Upper lobe of left lung (tissue), 6 donors: Measurements from ENCODE around the gene PGRMC2. TPM values are rescaled to one million over a fixed set of nuclear protein-coding genes. Genes with fewer than 3 reads are reported as not detected.

ENCODE experiments used
- ATAC-seq, 2 donors: fragments of 200-7000 bp; cut with Tn5 transposase; one replicate each; pipeline ENCODE4 v1.9.1; 2022; ENCODE audit warnings: mild to moderate bottlenecking in 2 of 2, moderate library complexity in 2 of 2; ENCODE audit not compliant: low FRiP score in 2 of 2
- DNase-seq, 2 donors: peaks; one replicate each; pipeline ENCODE4 v3.0.0-alpha.2; 2019 to 2020
- H3K27ac ChIP-seq, 4 donors: fragments of 200-600 bp; sonication (generic); one replicate each; pipeline ENCODE4 v1.5.1; 2016 to 2019
- H3K27me3 ChIP-seq, 4 donors: fragments of 200-600 bp; sonication (generic); one replicate each; pipeline ENCODE4 v1.5.1; 2017 to 2019
- H3K36me3 ChIP-seq, 4 donors: fragments of 200-600 bp; sonication (generic); one replicate each; pipeline ENCODE4 v1.5.1; 2016 to 2019
- H3K4me1 ChIP-seq, 4 donors: fragments of 200-600 bp; sonication (generic); one replicate each; pipeline ENCODE4 v1.5.1; 2018 to 2019
- H3K4me3 ChIP-seq, 4 donors: fragments of 200-600 bp; sonication (generic); one replicate each; pipeline ENCODE4 v1.5.1; 2017 to 2019; ENCODE audit warnings: mild to moderate bottlenecking in 2 of 4, moderate library complexity in 1 of 4
- H3K9me3 ChIP-seq, 4 donors: fragments of 200-600 bp; sonication (generic); one replicate each; pipeline ENCODE4 v1.5.1; 2018 to 2019
- EP300 ChIP-seq, 4 donors: sonication (generic); formaldehyde crosslinking; IDR thresholded peaks; one replicate each; pipeline ENCODE4 v1.5.1; 2017; ENCODE audit warnings: antibody characterized with exemption in 4 of 4, control low read depth in 2 of 4
- POLR2A ChIP-seq, 4 donors: fragments of 450-650 bp; IDR thresholded peaks; one replicate each; pipeline ENCODE4 v1.5.1; 2016 to 2017; ENCODE audit warnings: antibody characterized with exemption in 4 of 4, mild to moderate bottlenecking in 2 of 4
- POLR2AphosphoS5 ChIP-seq, 2 donors: sonication (generic); formaldehyde crosslinking; IDR thresholded peaks; one replicate each; pipeline ENCODE4 v1.5.1; 2017; ENCODE audit warnings: antibody characterized with exemption in 2 of 2
- WGBS, 2 donors: methylation state at CpG; one replicate each; pipeline ENCODE4 v1.1.5; 2017 to 2018; 5-methylcytosine and 5-hydroxymethylcytosine counted together
- total RNA-seq, 6 donors: library from RNA; depleted of rRNA in 4 of 6; stranded (reverse); fragments of >200 nt in 4 of 6; gene quantifications; one replicate each; pipeline versions ENCODE4 v1.1.0 to v1.2.1, GENCODE V29; 2016 to 2021
- TF ChIP-seq, protein P1 (sequence below), 6 experiments: fragments of 450-650 bp in 4 of 6; fragments of 200-600 bp in 2 of 6; sonication (generic) in 2 of 6; IDR thresholded peaks; one replicate each; pipeline ENCODE4 v1.5.1; 2016 to 2019; ENCODE audit warnings: antibody characterized with exemption in 6 of 6
- donor health status: DM: no; HTN: no; CAD: no; lungs with moderate emphysema.
- donor health status: DM: no; HTN: yes; CAD: no; lungs with severe emphysema.

Gene PGRMC2
- total RNA-seq, 6 donors from 2014 or later = 6.3 to 56.0 (median 36.5) TPM

DNA sequence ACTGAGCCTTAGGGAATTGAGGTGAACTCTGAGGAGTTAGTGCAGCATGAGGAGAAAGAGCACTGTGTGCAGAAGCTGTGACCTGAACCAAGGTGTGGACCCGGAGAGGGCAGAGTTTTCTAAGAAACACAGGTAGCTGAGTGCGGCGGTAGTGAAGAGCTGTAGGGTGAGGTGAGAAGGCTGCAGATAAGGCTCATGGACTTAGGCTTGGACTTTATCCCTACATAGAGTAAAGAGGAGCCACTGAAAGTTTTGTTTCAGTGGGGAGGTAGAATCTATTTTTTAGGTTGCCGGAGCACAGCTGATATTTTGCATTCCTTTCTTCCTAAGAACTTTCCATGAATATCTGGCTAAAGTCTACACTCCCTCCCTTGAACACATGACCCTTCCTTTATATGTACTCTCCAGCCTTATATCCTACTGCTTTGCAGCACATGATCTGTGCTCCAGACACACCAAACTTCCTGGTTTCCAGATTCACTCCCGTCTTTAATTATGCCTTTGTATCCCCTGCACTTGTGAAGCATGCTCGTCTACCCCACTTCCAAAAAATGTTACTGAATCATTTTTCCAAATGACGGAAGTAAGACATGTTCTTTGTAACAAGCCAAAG lies 10.6 kb upstream of the PGRMC2 start:
- peaks cover 0 to 4% (median 0%) of the 10 kb centered on the region in 4 donors for H3K4me1 ChIP-seq
- H3K4me3 ChIP-seq = no peak overlapping the region
- no peaks in the 10 kb centered on the region for H3K36me3 ChIP-seq
- WGBS, 2 donors = 95 to 96% methylated on average over 7 of the region's 7 CpGs
- DNase-seq = no peak
- H3K9me3 ChIP-seq = no peaks in the 10 kb centered on the region
- H3K27me3 ChIP-seq = no peaks in the 10 kb centered on the region
- H3K27ac ChIP-seq = no peak overlapping the region
- no peak for TF ChIP-seq POLR2A (IDR thresholded peaks at IDR 0.05)
- TF ChIP-seq EP300 (IDR thresholded peaks at IDR 0.05) = no peak
- no peak for TF ChIP-seq POLR2AphosphoS5 (IDR thresholded peaks at IDR 0.05)
- TF ChIP-seq, protein P1, sequence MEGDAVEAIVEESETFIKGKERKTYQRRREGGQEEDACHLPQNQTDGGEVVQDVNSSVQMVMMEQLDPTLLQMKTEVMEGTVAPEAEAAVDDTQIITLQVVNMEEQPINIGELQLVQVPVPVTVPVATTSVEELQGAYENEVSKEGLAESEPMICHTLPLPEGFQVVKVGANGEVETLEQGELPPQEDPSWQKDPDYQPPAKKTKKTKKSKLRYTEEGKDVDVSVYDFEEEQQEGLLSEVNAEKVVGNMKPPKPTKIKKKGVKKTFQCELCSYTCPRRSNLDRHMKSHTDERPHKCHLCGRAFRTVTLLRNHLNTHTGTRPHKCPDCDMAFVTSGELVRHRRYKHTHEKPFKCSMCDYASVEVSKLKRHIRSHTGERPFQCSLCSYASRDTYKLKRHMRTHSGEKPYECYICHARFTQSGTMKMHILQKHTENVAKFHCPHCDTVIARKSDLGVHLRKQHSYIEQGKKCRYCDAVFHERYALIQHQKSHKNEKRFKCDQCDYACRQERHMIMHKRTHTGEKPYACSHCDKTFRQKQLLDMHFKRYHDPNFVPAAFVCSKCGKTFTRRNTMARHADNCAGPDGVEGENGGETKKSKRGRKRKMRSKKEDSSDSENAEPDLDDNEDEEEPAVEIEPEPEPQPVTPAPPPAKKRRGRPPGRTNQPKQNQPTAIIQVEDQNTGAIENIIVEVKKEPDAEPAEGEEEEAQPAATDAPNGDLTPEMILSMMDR (IDR thresholded peaks at IDR 0.05) = no peak
- peak in 1 of 2 donors; percentile 40 for ATAC-seq

DNA sequence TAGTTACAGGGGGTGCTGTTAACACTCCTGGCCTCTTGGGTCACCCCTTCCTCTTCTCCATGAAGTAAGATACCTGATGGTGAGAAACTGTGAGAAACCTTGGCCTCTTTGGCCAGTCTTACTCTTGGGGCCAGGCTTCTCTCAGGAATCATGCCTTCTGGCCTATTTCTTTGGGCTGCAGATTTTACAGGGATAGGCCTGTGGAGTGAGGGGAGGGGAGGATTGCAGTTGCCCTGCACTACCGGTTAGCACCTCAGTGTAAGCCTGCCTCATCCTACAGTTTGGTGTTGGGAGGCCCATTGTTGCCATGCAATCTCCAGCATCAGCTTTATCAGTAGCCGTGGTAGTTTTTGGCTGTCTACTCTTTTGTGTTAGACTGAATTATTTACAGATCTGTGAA lies 7.6 kb upstream of the PGRMC2 start:
- 82 to 85% methylated on average over 2 of the region's 2 CpGs for WGBS, 2 donors
- ATAC-seq = no peak
- Histone ChIP-seq H3K9me3 (no peaks in the 10 kb centered on the region), H3K36me3 (no peaks in the 10 kb centered on the region), H3K4me3 (no peak overlapping the region), H3K27ac (no peak overlapping the region), H3K4me1 (peaks cover 0 to 4% (median 0%) of the 10 kb centered on the region in 4 donors), H3K27me3 (no peaks in the 10 kb centered on the region)
- TF ChIP-seq POLR2A (IDR thresholded peaks at IDR 0.05) (no peak), POLR2AphosphoS5 (IDR thresholded peaks at IDR 0.05) (no peak), EP300 (IDR thresholded peaks at IDR 0.05) (no peak)
- TF ChIP-seq, protein P1 (IDR thresholded peaks at IDR 0.05) = no peak
- DNase-seq = no peak

DNA sequence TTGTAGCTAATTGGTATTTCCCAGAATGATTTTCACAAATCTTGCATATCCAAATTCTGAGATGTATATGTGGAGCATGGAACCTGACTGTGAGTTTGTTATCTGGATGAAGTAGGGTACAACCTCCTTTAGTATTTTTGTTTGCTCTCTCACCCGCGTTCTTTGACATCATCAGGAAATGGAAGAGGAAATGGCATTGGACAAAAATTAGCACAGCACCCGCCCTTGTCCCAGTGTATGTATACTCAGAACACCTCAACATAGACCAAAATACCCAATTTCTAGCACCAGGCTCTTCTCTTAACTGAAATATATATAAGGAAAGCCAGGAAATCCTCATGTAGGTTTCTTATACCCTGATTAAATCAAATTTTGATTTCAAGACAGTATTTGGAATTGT lies 6.9 kb upstream of the PGRMC2 start:
- no peak for DNase-seq
- ATAC-seq = no peak
- no peak overlapping the region for H3K4me3 ChIP-seq
- no peaks in the 10 kb centered on the region for H3K27me3 ChIP-seq
- H3K4me1 ChIP-seq = peaks cover 0 to 4% (median 0%) of the 10 kb centered on the region in 4 donors
- TF ChIP-seq POLR2A (IDR thresholded peaks at IDR 0.05) (no peak), EP300 (IDR thresholded peaks at IDR 0.05) (no peak)
- TF ChIP-seq, protein P1 (IDR thresholded peaks at IDR 0.05) = no peak
- 46 to 54% methylated on average over 3 of the region's 3 CpGs for WGBS, 2 donors
- H3K27ac ChIP-seq = no peak overlapping the region
- no peaks in the 10 kb centered on the region for H3K9me3 ChIP-seq
- no peaks in the 10 kb centered on the region for H3K36me3 ChIP-seq

DNA sequence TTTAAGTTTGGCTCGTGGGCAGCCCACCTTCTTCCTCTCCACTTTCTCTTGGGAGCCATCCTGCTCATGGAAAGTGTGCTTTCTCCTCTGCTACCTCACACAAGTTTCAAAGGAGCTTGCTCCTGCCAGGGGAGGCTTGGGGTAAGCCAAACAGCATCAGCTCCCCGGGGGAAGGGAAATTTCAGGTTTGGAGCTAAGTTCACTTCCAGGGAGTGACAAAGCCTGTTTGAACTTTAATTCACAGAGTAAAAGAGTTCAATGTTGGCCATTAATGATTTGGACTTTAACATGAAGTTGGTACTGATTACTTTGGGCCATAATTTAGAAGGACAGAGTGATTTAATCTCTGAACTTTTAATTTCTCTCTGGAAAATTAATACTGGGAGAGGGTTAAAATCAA lies 4.7 kb upstream of the PGRMC2 start:
- Histone ChIP-seq H3K27me3 (no peaks in the 10 kb centered on the region), H3K4me1 (peaks cover 0 to 8% (median 3%) of the 10 kb centered on the region in 4 donors), H3K27ac (no peak overlapping the region), H3K4me3 (no peak overlapping the region), H3K36me3 (no peaks in the 10 kb centered on the region), H3K9me3 (no peaks in the 10 kb centered on the region)
- WGBS, 2 donors = 71 to 78% methylated on average over 2 of the region's 2 CpGs
- DNase-seq (no peak), ATAC-seq (no peak)
- no peak for TF ChIP-seq POLR2A (IDR thresholded peaks at IDR 0.05)
- no peak for TF ChIP-seq POLR2AphosphoS5 (IDR thresholded peaks at IDR 0.05)

DNA sequence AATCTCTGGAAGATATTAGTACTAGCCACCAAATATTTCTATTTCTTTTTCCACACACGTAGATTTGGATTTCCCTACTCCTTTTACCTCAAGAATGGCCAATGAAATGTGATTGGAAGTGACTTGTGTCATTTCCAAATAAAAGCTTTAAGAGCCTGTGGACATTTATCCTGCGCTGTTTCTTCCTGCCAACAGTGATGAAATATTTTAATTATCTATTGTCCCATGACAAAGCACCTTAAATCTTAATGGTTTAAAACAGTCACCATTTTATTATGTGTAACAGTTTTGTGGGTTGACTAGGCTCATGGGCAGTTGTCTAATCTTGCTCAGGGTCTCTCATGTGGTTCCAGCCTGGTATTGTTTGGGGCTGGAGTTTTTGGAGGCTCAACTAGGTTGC lies 3.5 kb upstream of the PGRMC2 start:
- ATAC-seq (no peak), DNase-seq (no peak)
- H3K27ac ChIP-seq = no peak overlapping the region
- no peaks in the 10 kb centered on the region for H3K36me3 ChIP-seq
- 87 to 91% methylated on average over 2 of the region's 2 CpGs for WGBS, 2 donors
- TF ChIP-seq POLR2AphosphoS5 (IDR thresholded peaks at IDR 0.05) (no peak), POLR2A (IDR thresholded peaks at IDR 0.05) (no peak), EP300 (IDR thresholded peaks at IDR 0.05) (no peak)
- TF ChIP-seq, protein P1 (IDR thresholded peaks at IDR 0.05) = no peak
- H3K4me1 ChIP-seq = peaks cover 0 to 15% (median 6%) of the 10 kb centered on the region in 4 donors
- H3K27me3 ChIP-seq = no peaks in the 10 kb centered on the region
- no peak overlapping the region for H3K4me3 ChIP-seq
- H3K9me3 ChIP-seq = no peaks in the 10 kb centered on the region
